Measurements from ENCODE around the gene EML4.
"Not testable (repeated sequence)": the region's sequence is repeated elsewhere in the genome, so short reads cannot be mapped to it uniquely, and the experiment has no call there.

Gene EML4

GRCh38 chr2:42133771-42134195 lies 35.4 kb upstream of the EML4 start:
- Mint-ChIP-seq H3K4me3 (peak overlapping the region; percentile 78), H3K27ac (peak overlapping the region; percentile 94), H3K36me3 (ENCODE audit: low read depth) (no peaks in the 10 kb centered on the region), H3K4me1 (ENCODE audit: low read depth) (peaks cover 83% of the 10 kb centered on the region), H3K9me3 (no peaks in the 10 kb centered on the region), H3K27me3 (no peaks in the 10 kb centered on the region)

GRCh38 chr2:42134401-42134932 lies 34.7 kb upstream of the EML4 start:
- H3K4me3 Mint-ChIP-seq; H3K27ac Mint-ChIP-seq; H3K9me3 Mint-ChIP-seq; H3K27me3 Mint-ChIP-seq; H3K36me3 Mint-ChIP-seq (ENCODE audit: low read depth): not testable (repeated sequence)
- H3K4me1 Mint-ChIP-seq (ENCODE audit: low read depth): peaks cover 76% of the 10 kb centered on the region

GRCh38 chr2:42135381-42136312 lies 33.5 kb upstream of the EML4 start:
- Mint-ChIP-seq H3K27me3 (no peaks in the 10 kb centered on the region), H3K4me3 (peak overlapping the region; percentile 15), H3K36me3 (ENCODE audit: low read depth) (no peaks in the 10 kb centered on the region), H3K9me3 (no peaks in the 10 kb centered on the region), H3K4me1 (ENCODE audit: low read depth) (peaks cover 65% of the 10 kb centered on the region), H3K27ac (peak overlapping the region; percentile 54)

- Mint-ChIP-seq H3K27me3 (no peaks in the 10 kb centered on the region), H3K4me1 (ENCODE audit: low read depth) (peaks cover 67% of the 10 kb centered on the region), H3K36me3 (ENCODE audit: low read depth) (no peaks in the 10 kb centered on the region)
These were observed 32.4 kb upstream of the EML4 start for GRCh38 chr2:42136782-42137124.

GRCh38 chr2:42137125-42137841 lies 31.9 kb upstream of the EML4 start:
- no peaks in the 10 kb centered on the region for H3K36me3 Mint-ChIP-seq (ENCODE audit: low read depth)
- H3K4me3 Mint-ChIP-seq: no peak overlapping the region
- H3K27me3 Mint-ChIP-seq: no peaks in the 10 kb centered on the region
- H3K27ac Mint-ChIP-seq: no peak overlapping the region
- peaks cover 67% of the 10 kb centered on the region for H3K4me1 Mint-ChIP-seq (ENCODE audit: low read depth)
- H3K9me3 Mint-ChIP-seq: no peaks in the 10 kb centered on the region

More at GRCh38 chr2:42136782-42137124, 32.4 kb upstream of the EML4 start:
- H3K27ac Mint-ChIP-seq: no peak overlapping the region
- H3K4me3 Mint-ChIP-seq: no peak overlapping the region
- no peaks in the 10 kb centered on the region for H3K9me3 Mint-ChIP-seq

GRCh38 chr2:42138163-42139015 lies 30.8 kb upstream of the EML4 start:
- Mint-ChIP-seq H3K27ac (no peak overlapping the region), H3K36me3 (ENCODE audit: low read depth) (no peaks in the 10 kb centered on the region), H3K4me1 (ENCODE audit: low read depth) (peaks cover 66% of the 10 kb centered on the region), H3K4me3 (no peak overlapping the region), H3K9me3 (no peaks in the 10 kb centered on the region), H3K27me3 (no peaks in the 10 kb centered on the region)

GRCh38 chr2:42139101-42139500 lies 30.1 kb upstream of the EML4 start:
- Mint-ChIP-seq H3K4me3 (no peak overlapping the region), H3K9me3 (no peaks in the 10 kb centered on the region), H3K27me3 (no peaks in the 10 kb centered on the region), H3K36me3 (ENCODE audit: low read depth) (no peaks in the 10 kb centered on the region), H3K27ac (no peak overlapping the region), H3K4me1 (ENCODE audit: low read depth) (peaks cover 64% of the 10 kb centered on the region)

GRCh38 chr2:42140496-42140895 lies 28.7 kb upstream of the EML4 start:
- Mint-ChIP-seq H3K27ac (no peak overlapping the region), H3K4me1 (ENCODE audit: low read depth) (peaks cover 54% of the 10 kb centered on the region), H3K4me3 (no peak overlapping the region), H3K9me3 (no peaks in the 10 kb centered on the region), H3K36me3 (ENCODE audit: low read depth) (no peaks in the 10 kb centered on the region), H3K27me3 (no peaks in the 10 kb centered on the region)

GRCh38 chr2:42141687-42142546 lies 27.2 kb upstream of the EML4 start:
- peaks cover 40% of the 10 kb centered on the region for H3K4me1 Mint-ChIP-seq (ENCODE audit: low read depth)

GRCh38 chr2:42142547-42143184 lies 26.5 kb upstream of the EML4 start:
- no peak overlapping the region for H3K4me3 Mint-ChIP-seq
- no peak overlapping the region for H3K27ac Mint-ChIP-seq
- no peaks in the 10 kb centered on the region for H3K27me3 Mint-ChIP-seq
- peaks cover 33% of the 10 kb centered on the region for H3K4me1 Mint-ChIP-seq (ENCODE audit: low read depth)
- no peaks in the 10 kb centered on the region for H3K9me3 Mint-ChIP-seq
- no peaks in the 10 kb centered on the region for H3K36me3 Mint-ChIP-seq (ENCODE audit: low read depth)

More at GRCh38 chr2:42141687-42142546, 27.2 kb upstream of the EML4 start:
- Mint-ChIP-seq H3K27ac (peak overlapping the region; percentile 46), H3K36me3 (ENCODE audit: low read depth) (no peaks in the 10 kb centered on the region), H3K9me3 (no peaks in the 10 kb centered on the region), H3K4me3 (peak overlapping the region; percentile 53), H3K27me3 (no peaks in the 10 kb centered on the region)

GRCh38 chr2:42147641-42148274 lies 21.4 kb upstream of the EML4 start:
- H3K36me3 Mint-ChIP-seq (ENCODE audit: low read depth): no peaks in the 10 kb centered on the region

GRCh38 chr2:42150159-42150558 lies 19.0 kb upstream of the EML4 start:
- no peaks in the 10 kb centered on the region for H3K36me3 Mint-ChIP-seq (ENCODE audit: low read depth)
- H3K27ac Mint-ChIP-seq: no peak overlapping the region
- H3K4me3 Mint-ChIP-seq: no peak overlapping the region
- H3K9me3 Mint-ChIP-seq: no peaks in the 10 kb centered on the region
- H3K4me1 Mint-ChIP-seq (ENCODE audit: low read depth): no peaks in the 10 kb centered on the region
- no peaks in the 10 kb centered on the region for H3K27me3 Mint-ChIP-seq

More at GRCh38 chr2:42147641-42148274, 21.4 kb upstream of the EML4 start:
- no peaks in the 10 kb centered on the region for H3K9me3 Mint-ChIP-seq
- no peaks in the 10 kb centered on the region for H3K27me3 Mint-ChIP-seq
- peaks cover 11% of the 10 kb centered on the region for H3K4me1 Mint-ChIP-seq (ENCODE audit: low read depth)
- H3K4me3 Mint-ChIP-seq: no peak overlapping the region
- no peak overlapping the region for H3K27ac Mint-ChIP-seq

GRCh38 chr2:42153944-42154581 lies 15.1 kb upstream of the EML4 start:
- Mint-ChIP-seq H3K4me1 (ENCODE audit: low read depth) (no peaks in the 10 kb centered on the region), H3K27me3 (no peaks in the 10 kb centered on the region), H3K4me3 (no peak overlapping the region), H3K9me3 (no peaks in the 10 kb centered on the region), H3K27ac (no peak overlapping the region), H3K36me3 (ENCODE audit: low read depth) (no peaks in the 10 kb centered on the region)

Data from stimulated activated naive CD8-positive, alpha-beta T cell treated with anti-CD3 and anti-CD28 coated beads, Interleukin-15, Interleukin-2, amounts not matched to agents 100 ng/mL and 50 ng/mL, for 24 hours (primary cell).